T-helper 17 cell (primary cell): ENCODE measurements around the gene TNFAIP1. TPM values are rescaled to one million over a fixed set of nuclear protein-coding genes. Genes with fewer than 3 reads are reported as not detected.
"Not testable (repeated sequence)": the region's sequence is repeated elsewhere in the genome, so short reads cannot be mapped to it uniquely, and the experiment has no call there.

Source experiments
- ATAC-seq: fragments of 150-1000 bp; cut with Tn5 transposase; 2 replicates; pipeline ENCODE4 v1.10.0; 2021; ENCODE audit warnings: mild to moderate bottlenecking, moderate library complexity
- DNase-seq, 3 donors: peaks; one replicate each; pipeline versions ENCODE4 v3.0.0 to v3.0.0-alpha.2; 2020 to 2021
- H3K9me3 ChIP-seq: one replicate; pipeline ENCODE4 v1.7.0; 2013; ENCODE audit warnings: low read length, mild to moderate bottlenecking; ENCODE audit not compliant: control insufficient read depth, poor library complexity, severe bottlenecking
- H3K27ac Mint-ChIP-seq: one replicate; pipeline ENCODE4 v1.8.0; 2022; ENCODE audit warnings: mild to moderate bottlenecking, moderate library complexity, mixed read lengths
- H3K27me3 Mint-ChIP-seq: one replicate; pipeline ENCODE4 v1.8.0; 2022; ENCODE audit warnings: mixed read lengths
- H3K36me3 Mint-ChIP-seq: one replicate; pipeline ENCODE4 v1.8.0; 2022; ENCODE audit warnings: low read depth, mixed read lengths
- H3K4me1 Mint-ChIP-seq: one replicate; pipeline ENCODE4 v1.8.0; 2022; ENCODE audit warnings: mild to moderate bottlenecking, mixed read lengths
- H3K4me3 Mint-ChIP-seq: one replicate; pipeline ENCODE4 v1.8.0; 2022; ENCODE audit warnings: mild to moderate bottlenecking, moderate library complexity, mixed read lengths
- total RNA-seq, 4 donors: library from RNA in 2 of 4; stranded (reverse) in 2 of 4; gene quantifications; one replicate each; pipeline ENCODE4 v1.2.3 and lab custom pipeline; 2022 to 2026

The TNFAIP1 gene
- total RNA-seq (10 to 100 TPM in 1 of 2 donors, 1 to 10 TPM in 1; 8.8 to 14.0 TPM), total RNA-seq (lab: John Stamatoyannopoulos, UW) (19.8 to 38.4 reads per million in 2 donors)

- Mint-ChIP-seq H3K27ac (peak within 1 kb of the TSS; percentile 89), H3K36me3 (peaks cover 5% of the 10 kb centered on the region), H3K27me3 (no peaks in the 10 kb centered on the region), H3K4me1 (peaks cover 34% of the 10 kb centered on the region), H3K4me3 (peak within 1 kb of the TSS; percentile 98)
- ATAC-seq (peak; percentile 98), DNase-seq (peak; percentile 92 to 96 (median 94))
- H3K9me3 ChIP-seq: no peaks in the 10 kb centered on the region
Measured at GRCh38 chr17:28335201-28335958, at the start of gene TNFAIP1, which contains the start of gene IFT20. Gene TNFAIP1, plus strand, starts transcription at chr17:28335761. Its CDS starts 3,761 bp downstream, at chr17:28339522. Gene IFT20, minus strand, starts transcription at chr17:28335472. Its CDS starts 3,487 bp downstream, at chr17:28331985.

- DNase-seq: no peak
- no peaks in the 10 kb centered on the region for H3K9me3 ChIP-seq
- H3K27ac Mint-ChIP-seq: no peak overlapping the region
- no peaks in the 10 kb centered on the region for H3K36me3 Mint-ChIP-seq
- no peak overlapping the region for H3K4me3 Mint-ChIP-seq
- no peak for ATAC-seq
- H3K27me3 Mint-ChIP-seq: peaks cover 8% of the 10 kb centered on the region
- H3K4me1 Mint-ChIP-seq: no peaks in the 10 kb centered on the region
Measured at GRCh38 chr17:28285965-28286364, 49.6 kb upstream of the TNFAIP1 start.

- no peak overlapping the region for H3K27ac Mint-ChIP-seq
- ATAC-seq (no peak), DNase-seq (no peak)
- peaks cover 2% of the 10 kb centered on the region for H3K36me3 Mint-ChIP-seq
- H3K9me3 ChIP-seq: no peaks in the 10 kb centered on the region
- H3K4me3 Mint-ChIP-seq: no peak overlapping the region
- H3K27me3 Mint-ChIP-seq: peaks cover 36% of the 10 kb centered on the region
- H3K4me1 Mint-ChIP-seq: peaks cover 3% of the 10 kb centered on the region
Measured at GRCh38 chr17:28290703-28291102, 44.9 kb upstream of the TNFAIP1 start.

GRCh38 chr17:28291780-28292330 is 43.7 kb upstream of the TNFAIP1 start:
- no peaks in the 10 kb centered on the region for H3K9me3 ChIP-seq
- no peak for DNase-seq
- H3K4me3 Mint-ChIP-seq: no peak overlapping the region
- peaks cover 3% of the 10 kb centered on the region for H3K4me1 Mint-ChIP-seq
- H3K27me3 Mint-ChIP-seq: peaks cover 28% of the 10 kb centered on the region
- H3K27ac Mint-ChIP-seq: no peak overlapping the region
- ATAC-seq: no peak
- peaks cover 2% of the 10 kb centered on the region for H3K36me3 Mint-ChIP-seq

GRCh38 chr17:28292878-28293277 is 42.7 kb upstream of the TNFAIP1 start:
- H3K36me3 Mint-ChIP-seq, DNase-seq, ATAC-seq, H3K4me1 Mint-ChIP-seq, H3K27ac Mint-ChIP-seq, H3K9me3 ChIP-seq: not testable (repeated sequence)
- H3K27me3 Mint-ChIP-seq: peaks cover 28% of the 10 kb centered on the region
- peak overlapping the region; percentile 19 for H3K4me3 Mint-ChIP-seq

- H3K4me3 Mint-ChIP-seq: no peak overlapping the region
- DNase-seq: no peak
- no peaks in the 10 kb centered on the region for H3K9me3 ChIP-seq
- peaks cover 2% of the 10 kb centered on the region for H3K36me3 Mint-ChIP-seq
- H3K27me3 Mint-ChIP-seq: peaks cover 28% of the 10 kb centered on the region
- no peak overlapping the region for H3K27ac Mint-ChIP-seq
- peaks cover 3% of the 10 kb centered on the region for H3K4me1 Mint-ChIP-seq
- ATAC-seq: no peak
Measured at GRCh38 chr17:28293994-28294393, 41.6 kb upstream of the TNFAIP1 start.

GRCh38 chr17:28295677-28296578 is 39.6 kb upstream of the TNFAIP1 start:
- H3K4me1 Mint-ChIP-seq: peaks cover 3% of the 10 kb centered on the region
- H3K27me3 Mint-ChIP-seq: peaks cover 28% of the 10 kb centered on the region
- peaks cover 2% of the 10 kb centered on the region for H3K36me3 Mint-ChIP-seq
- H3K9me3 ChIP-seq: no peaks in the 10 kb centered on the region
- H3K4me3 Mint-ChIP-seq: no peak overlapping the region
- ATAC-seq (no peak), DNase-seq (no peak)
- no peak overlapping the region for H3K27ac Mint-ChIP-seq

GRCh38 chr17:28298449-28298848 is 37.1 kb upstream of the TNFAIP1 start:
- no peaks in the 10 kb centered on the region for H3K9me3 ChIP-seq
- Mint-ChIP-seq H3K36me3 (no peaks in the 10 kb centered on the region), H3K4me1 (peaks cover 3% of the 10 kb centered on the region), H3K4me3 (no peak overlapping the region), H3K27ac (no peak overlapping the region), H3K27me3 (peaks cover 9% of the 10 kb centered on the region)
- no peak for DNase-seq
- no peak for ATAC-seq

- Mint-ChIP-seq H3K27ac (no peak overlapping the region), H3K4me3 (no peak overlapping the region), H3K27me3 (peaks cover 6% of the 10 kb centered on the region), H3K36me3 (no peaks in the 10 kb centered on the region), H3K4me1 (no peaks in the 10 kb centered on the region)
- ATAC-seq (no peak), DNase-seq (no peak)
- H3K9me3 ChIP-seq: no peaks in the 10 kb centered on the region
Measured at GRCh38 chr17:28306954-28307401, 28.6 kb upstream of the TNFAIP1 start.

GRCh38 chr17:28313841-28314240 is 21.7 kb upstream of the TNFAIP1 start:
- Mint-ChIP-seq H3K4me1 (peaks cover 7% of the 10 kb centered on the region), H3K27me3 (peaks cover 6% of the 10 kb centered on the region), H3K36me3 (no peaks in the 10 kb centered on the region), H3K4me3 (no peak overlapping the region), H3K27ac (no peak overlapping the region)
- ATAC-seq (no peak), DNase-seq (no peak)
- no peaks in the 10 kb centered on the region for H3K9me3 ChIP-seq

- no peaks in the 10 kb centered on the region for H3K9me3 ChIP-seq
- Mint-ChIP-seq H3K27ac (no peak overlapping the region), H3K27me3 (peaks cover 6% of the 10 kb centered on the region), H3K36me3 (no peaks in the 10 kb centered on the region), H3K4me1 (peaks cover 17% of the 10 kb centered on the region), H3K4me3 (no peak overlapping the region)
- DNase-seq (no peak), ATAC-seq (no peak)
Measured at GRCh38 chr17:28315846-28316705, 19.5 kb upstream of the TNFAIP1 start.
